Gastrocnemius medialis (tissue), 4 donors: ENCODE measurements around the gene SFMBT2. TPM values are rescaled to one million over a fixed set of nuclear protein-coding genes. Genes with fewer than 3 reads are reported as not detected.
"Not testable (repeated sequence)": the region's sequence is repeated elsewhere in the genome, so short reads cannot be mapped to it uniquely, and the experiment has no call there.

ENCODE experiments used
- ATAC-seq, 2 donors: fragments of 150-250 bp; one replicate each; pipeline ENCODE4 v1.9.1; 2016
- DNase-seq, 2 donors: peaks; one replicate each; pipeline ENCODE4 v3.0.0-alpha.2; 2019
- H3K27ac ChIP-seq, 4 donors: fragments of 200-600 bp; sonication (generic); 1 replicate in 1 of 4; 2 replicates in 3 of 4; pipeline ENCODE4 v1.5.1; 2016 to 2018; ENCODE audit warnings: mild to moderate bottlenecking in 2 of 4, moderate library complexity in 1 of 4
- H3K27me3 ChIP-seq, 3 donors: fragments of 200-600 bp; sonication (generic) in 2 of 3; 1 replicate in 1 of 3; 2 replicates in 2 of 3; pipeline versions ENCODE4 v1.5.1 to v1.6.0; 2016 to 2019; ENCODE audit warnings: mild to moderate bottlenecking in 1 of 3, moderate library complexity in 1 of 3
- H3K36me3 ChIP-seq, 2 donors: fragments of 200-600 bp; sonication (generic) in 1 of 2; one replicate each; pipeline ENCODE4 v1.5.1; 2017 to 2018
- H3K4me1 ChIP-seq, 2 donors: fragments of 200-600 bp; sonication (generic) in 1 of 2; one replicate each; pipeline ENCODE4 v1.5.1; 2016 to 2017; ENCODE audit warnings: mild to moderate bottlenecking in 2 of 2
- H3K4me3 ChIP-seq, 4 donors: fragments of 200-600 bp; sonication (generic) in 3 of 4; 1 replicate in 1 of 4; 2 replicates in 3 of 4; pipeline ENCODE4 v1.5.1; 2016 to 2019; ENCODE audit warnings: mild to moderate bottlenecking in 2 of 4
- H3K9me3 ChIP-seq, 3 donors: fragments of 200-600 bp; sonication (generic) in 2 of 3; 1 replicate in 1 of 3; 2 replicates in 2 of 3; pipeline ENCODE4 v1.5.1; 2016 to 2019
- POLR2A ChIP-seq, 2 donors: fragments of 450-650 bp; IDR thresholded peaks; one replicate each; pipeline ENCODE4 v1.6.1; 2017; ENCODE audit warnings: antibody characterized with exemption in 2 of 2, mild to moderate bottlenecking in 2 of 2, moderate library complexity in 2 of 2
- in situ Hi-C, 4 donors: fragments of 200-750 bp; cut with MboI; loops; one replicate each; pipeline versions ENCODE4 v1.15.0 to v1.8.0; 2017; ENCODE audit warnings: low sequenced_read_pairs in 4 of 4
- intact Hi-C: fragments of 100-400 bp; cut with DNase I; formaldehyde crosslinking; loops from one replicate; pipeline ENCODE4 v1.15.1; 2023; ENCODE audit warnings: low total_unique reads
- total RNA-seq, 4 donors: library from RNA; depleted of rRNA; stranded (reverse); fragments of >200 nt; gene quantifications; one replicate each; pipeline versions ENCODE4 v1.1.0 to v1.2.3, GENCODE V29; 2016
- TF ChIP-seq, protein P1 (sequence below), 5 experiments: fragments of 450-650 bp in 3 of 5; fragments of 200-600 bp in 2 of 5; sonication (generic) in 2 of 5; IDR thresholded peaks in 4 of 5; conservative IDR thresholded peaks in 1 of 5; 1 replicate in 4 of 5; 2 replicates in 1 of 5; pipeline ENCODE4 v1.5.1; 2016 to 2019; ENCODE audit warnings: antibody characterized with exemption in 5 of 5, mild to moderate bottlenecking in 3 of 5, moderate library complexity in 3 of 5

Gene SFMBT2
- total RNA-seq, 4 donors from 2014 or later: 1.1 to 6.9 (median 2.1) TPM

DNA sequence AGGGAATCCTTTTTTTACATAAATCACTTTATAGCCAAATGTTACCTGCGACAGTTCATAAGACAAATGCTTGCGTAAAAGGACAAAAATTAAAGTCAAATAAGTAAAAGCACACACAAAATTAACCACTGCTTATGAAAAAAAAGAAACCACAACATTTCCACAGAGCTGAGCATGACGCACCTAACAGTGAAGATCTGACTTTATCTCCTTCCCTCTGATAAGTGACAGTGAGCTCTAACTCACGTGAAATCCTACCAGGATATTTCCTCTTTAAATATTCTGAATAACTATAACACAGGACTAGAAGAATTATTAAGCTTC lies 225.5 kb downstream of the SFMBT2 start:
- intact Hi-C loops (no loop called here), in situ Hi-C loops (no loop called here)
- Histone ChIP-seq H3K27me3 (no peaks in the 10 kb centered on the region), H3K4me3 (no peak overlapping the region), H3K4me1 (no peaks in the 10 kb centered on the region), H3K36me3 (no peaks in the 10 kb centered on the region), H3K9me3 (no peaks in the 10 kb centered on the region), H3K27ac (no peak overlapping the region)
- ATAC-seq: no peak
- TF ChIP-seq POLR2A (IDR thresholded peaks at IDR 0.05): no peak
- TF ChIP-seq, protein P1, sequence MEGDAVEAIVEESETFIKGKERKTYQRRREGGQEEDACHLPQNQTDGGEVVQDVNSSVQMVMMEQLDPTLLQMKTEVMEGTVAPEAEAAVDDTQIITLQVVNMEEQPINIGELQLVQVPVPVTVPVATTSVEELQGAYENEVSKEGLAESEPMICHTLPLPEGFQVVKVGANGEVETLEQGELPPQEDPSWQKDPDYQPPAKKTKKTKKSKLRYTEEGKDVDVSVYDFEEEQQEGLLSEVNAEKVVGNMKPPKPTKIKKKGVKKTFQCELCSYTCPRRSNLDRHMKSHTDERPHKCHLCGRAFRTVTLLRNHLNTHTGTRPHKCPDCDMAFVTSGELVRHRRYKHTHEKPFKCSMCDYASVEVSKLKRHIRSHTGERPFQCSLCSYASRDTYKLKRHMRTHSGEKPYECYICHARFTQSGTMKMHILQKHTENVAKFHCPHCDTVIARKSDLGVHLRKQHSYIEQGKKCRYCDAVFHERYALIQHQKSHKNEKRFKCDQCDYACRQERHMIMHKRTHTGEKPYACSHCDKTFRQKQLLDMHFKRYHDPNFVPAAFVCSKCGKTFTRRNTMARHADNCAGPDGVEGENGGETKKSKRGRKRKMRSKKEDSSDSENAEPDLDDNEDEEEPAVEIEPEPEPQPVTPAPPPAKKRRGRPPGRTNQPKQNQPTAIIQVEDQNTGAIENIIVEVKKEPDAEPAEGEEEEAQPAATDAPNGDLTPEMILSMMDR (IDR thresholded peaks at IDR 0.05 in 4 of 5, conservative IDR thresholded peaks at IDR 0.05 in 1 of 5): no peak
- no peak for DNase-seq

DNA sequence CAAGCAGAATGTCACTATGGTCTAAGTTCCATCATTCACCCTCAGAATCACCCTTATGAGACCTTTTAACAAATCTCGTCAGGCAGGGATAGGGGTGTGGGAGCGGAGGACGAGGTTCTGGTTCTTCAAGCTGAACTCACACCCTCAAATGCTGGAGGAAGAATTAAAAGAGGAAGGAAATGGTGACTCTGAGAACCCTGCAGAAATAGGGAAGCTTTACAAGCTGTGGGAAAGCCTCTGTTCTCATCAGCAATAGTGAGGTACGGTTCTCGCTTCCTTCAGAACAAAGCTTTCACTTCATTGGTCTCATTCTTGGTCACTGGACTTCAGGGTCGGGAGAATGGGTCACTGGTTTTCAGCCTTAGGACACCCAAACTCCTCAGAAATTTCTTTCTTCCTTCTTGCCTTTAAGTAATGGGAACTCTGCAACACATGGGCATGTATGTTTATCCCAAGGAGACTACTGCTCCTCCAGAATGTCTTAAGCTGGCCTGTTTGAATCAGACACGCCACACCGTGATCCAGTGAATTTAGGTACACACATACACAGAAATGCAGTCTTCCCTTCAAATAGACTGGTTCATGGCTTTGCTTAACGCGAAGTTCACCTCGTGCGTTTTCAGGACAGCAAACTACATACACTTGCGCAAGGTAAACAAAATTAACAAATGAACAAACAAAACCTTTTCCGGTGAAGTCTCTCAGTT lies 226.0 kb downstream of the SFMBT2 start:
- Histone ChIP-seq H3K4me1 (no peaks in the 10 kb centered on the region), H3K27me3 (no peaks in the 10 kb centered on the region), H3K27ac (no peak overlapping the region), H3K4me3 (no peak overlapping the region), H3K36me3 (no peaks in the 10 kb centered on the region), H3K9me3 (no peaks in the 10 kb centered on the region)
- no peak for DNase-seq
- no peak for TF ChIP-seq POLR2A (IDR thresholded peaks at IDR 0.05)
- TF ChIP-seq, protein P1 (IDR thresholded peaks at IDR 0.05 in 4 of 5, conservative IDR thresholded peaks at IDR 0.05 in 1 of 5): no peak
- in situ Hi-C loops (no loop called here), intact Hi-C loops (no loop called here)
- ATAC-seq: no peak

DNA sequence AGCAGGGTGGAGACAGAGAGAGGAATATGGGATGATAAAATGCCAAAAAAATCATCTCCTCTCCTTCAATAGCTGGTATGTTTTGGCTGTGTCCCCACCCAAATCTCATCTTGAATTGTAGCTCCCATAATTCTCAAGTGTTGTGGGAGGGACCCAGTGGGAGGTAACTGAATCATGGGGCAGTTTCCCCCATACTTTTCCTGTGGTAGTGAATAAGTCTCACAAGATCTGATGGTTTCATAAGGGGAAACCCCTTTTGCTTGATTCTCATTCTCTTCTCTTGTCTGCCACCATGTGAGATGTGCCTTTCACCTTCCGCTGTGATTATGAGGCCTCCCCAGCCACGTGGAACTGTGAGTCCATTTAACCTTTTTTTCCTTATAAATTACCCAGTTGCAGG lies 226.7 kb downstream of the SFMBT2 start:
- H3K27me3 ChIP-seq, H3K9me3 ChIP-seq, H3K27ac ChIP-seq, in situ Hi-C loops, H3K4me1 ChIP-seq, DNase-seq, H3K4me3 ChIP-seq, H3K36me3 ChIP-seq, ATAC-seq, intact Hi-C loops: not testable (repeated sequence)

DNA sequence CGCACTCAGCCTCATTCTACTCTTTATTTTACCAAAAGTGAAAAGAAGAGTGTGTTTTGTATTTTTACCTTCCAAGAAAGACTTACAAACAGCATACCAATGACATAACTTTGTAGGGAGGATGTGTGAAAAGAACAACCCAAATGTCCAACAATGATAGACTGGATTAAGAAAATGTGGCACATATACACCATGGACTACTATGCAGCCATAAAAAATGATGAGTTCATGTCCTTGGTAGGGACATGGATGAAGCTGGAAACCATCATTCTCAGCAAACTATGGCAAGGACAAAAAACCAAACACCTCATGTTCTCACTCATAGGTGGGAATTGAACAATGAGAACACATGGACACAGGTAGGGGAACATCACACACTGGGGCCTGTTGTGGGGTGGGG lies 228.5 kb downstream of the SFMBT2 start:
- intact Hi-C loops, DNase-seq, H3K4me3 ChIP-seq, H3K27ac ChIP-seq, ATAC-seq, H3K36me3 ChIP-seq, H3K27me3 ChIP-seq, H3K9me3 ChIP-seq, H3K4me1 ChIP-seq, in situ Hi-C loops: not testable (repeated sequence)

DNA sequence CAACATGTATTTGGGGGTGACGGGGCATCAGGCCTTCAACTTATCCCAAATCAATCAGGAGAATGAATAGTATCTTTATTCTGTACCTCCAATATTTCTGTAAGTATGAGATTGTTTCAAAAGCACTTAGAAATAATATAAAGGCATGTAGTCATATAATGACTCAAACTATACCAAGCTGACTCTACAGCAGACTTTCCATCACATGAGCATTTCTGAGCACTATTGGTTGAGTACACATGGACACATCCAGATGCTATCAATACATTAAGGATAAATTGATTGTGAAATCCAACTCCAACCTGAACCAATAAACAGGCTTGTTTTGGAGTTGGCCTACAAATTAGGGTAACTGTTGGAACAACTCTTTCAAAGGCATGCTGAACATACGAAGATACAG lies 229.4 kb downstream of the SFMBT2 start:
- intact Hi-C loops (no loop called here), in situ Hi-C loops (no loop called here)
- TF ChIP-seq, protein P1 (IDR thresholded peaks at IDR 0.05 in 4 of 5, conservative IDR thresholded peaks at IDR 0.05 in 1 of 5): no peak
- no peak for TF ChIP-seq POLR2A (IDR thresholded peaks at IDR 0.05)
- no peak for DNase-seq
- H3K27me3 ChIP-seq: no peaks in the 10 kb centered on the region
- no peak overlapping the region for H3K27ac ChIP-seq
- H3K9me3 ChIP-seq: no peaks in the 10 kb centered on the region
- ATAC-seq: no peak
- no peak overlapping the region for H3K4me3 ChIP-seq
- H3K36me3 ChIP-seq: no peaks in the 10 kb centered on the region
- no peaks in the 10 kb centered on the region for H3K4me1 ChIP-seq

DNA sequence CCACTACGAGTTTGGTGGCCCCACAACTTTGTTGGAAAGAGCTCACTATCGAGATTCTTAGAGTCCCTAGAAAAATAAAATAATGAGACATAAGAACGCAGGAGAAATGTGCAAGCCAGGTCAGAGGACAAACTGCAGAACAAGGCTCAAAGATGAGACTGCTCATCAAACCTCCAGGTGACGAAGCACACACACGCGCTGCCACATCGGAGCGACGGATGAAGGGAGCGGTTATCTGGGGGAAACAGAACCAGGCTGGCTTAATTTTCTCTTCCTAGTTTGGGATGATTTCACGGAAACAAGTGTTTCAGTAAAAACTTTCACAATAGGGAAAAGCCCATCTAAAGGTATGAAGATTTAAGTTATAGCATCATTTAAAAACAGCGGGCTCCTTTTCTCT lies 231.3 kb downstream of the SFMBT2 start:
- Histone ChIP-seq H3K9me3 (no peaks in the 10 kb centered on the region), H3K4me3 (no peak overlapping the region), H3K27me3 (no peaks in the 10 kb centered on the region), H3K36me3 (no peaks in the 10 kb centered on the region), H3K4me1 (no peaks in the 10 kb centered on the region), H3K27ac (no peak overlapping the region)
- no peak for ATAC-seq
- in situ Hi-C loops (no loop called here), intact Hi-C loops (no loop called here)
- TF ChIP-seq POLR2A (IDR thresholded peaks at IDR 0.05): no peak
- TF ChIP-seq, protein P1 (IDR thresholded peaks at IDR 0.05 in 4 of 5, conservative IDR thresholded peaks at IDR 0.05 in 1 of 5): no peak
- no peak for DNase-seq
